ENCODE results near the gene ZNG1B.
"Not testable (repeated sequence)": the region's sequence is repeated elsewhere in the genome, so short reads cannot be mapped to it uniquely, and the experiment has no call there.

The ZNG1B gene

DNA sequence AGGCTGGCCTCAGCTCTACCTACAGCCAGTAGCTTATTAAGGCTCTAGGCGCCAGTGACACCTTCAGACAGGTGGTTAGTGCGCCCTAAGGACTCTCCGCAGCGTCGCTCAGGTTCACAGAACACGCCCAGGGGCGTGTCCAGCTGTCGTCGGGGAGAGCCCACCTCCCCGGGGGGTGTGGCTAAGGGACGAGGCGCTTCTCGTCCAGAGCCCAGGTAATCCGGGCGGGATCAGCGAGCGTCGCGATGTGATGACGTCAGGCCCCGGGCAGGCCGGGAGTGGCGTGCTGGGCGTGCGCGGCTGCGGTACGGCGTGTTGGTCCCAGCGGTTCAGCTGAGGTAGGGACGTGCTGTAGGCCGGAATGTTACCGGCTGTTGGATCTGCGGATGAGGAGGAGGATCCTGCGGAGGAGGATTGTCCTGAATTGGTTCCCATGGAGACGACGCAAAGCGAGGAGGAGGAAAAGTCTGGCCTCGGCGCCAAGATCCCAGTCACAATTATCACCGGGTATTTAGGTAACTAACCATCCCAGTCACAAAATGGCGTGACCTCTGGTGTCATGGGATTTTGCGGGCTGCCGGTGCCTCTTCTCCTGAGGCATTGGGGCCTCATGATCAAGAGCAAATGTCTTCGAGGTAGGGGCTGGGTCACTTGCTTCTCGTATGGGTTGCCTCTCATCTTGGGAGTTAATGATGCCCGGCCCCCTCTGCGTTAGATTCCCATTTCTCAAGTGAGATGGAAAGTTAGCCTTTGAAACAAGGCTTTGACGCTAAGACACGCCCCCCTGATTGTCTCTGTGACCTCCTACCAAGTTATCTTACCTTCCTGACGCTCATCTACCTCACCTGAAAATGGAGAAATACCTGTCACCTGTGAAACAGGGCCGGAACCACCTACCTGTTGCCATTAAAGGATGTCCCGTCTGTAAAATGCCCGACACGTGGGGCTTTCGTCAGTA lies at the start of gene ZNG1B:
TSS of gene ZNG1B (plus strand) at position 184 of the 958 bp plus-strand sequence. CDS start at position 362, 178 bp downstream.
- peak; percentile 72 to 77 for DNase-seq

GRCh38 chr2:113390124-113390849 lies 47.2 kb upstream of the ZNG1B start:
- DNase-seq, result peak; percentile 41 to 59

DNA sequence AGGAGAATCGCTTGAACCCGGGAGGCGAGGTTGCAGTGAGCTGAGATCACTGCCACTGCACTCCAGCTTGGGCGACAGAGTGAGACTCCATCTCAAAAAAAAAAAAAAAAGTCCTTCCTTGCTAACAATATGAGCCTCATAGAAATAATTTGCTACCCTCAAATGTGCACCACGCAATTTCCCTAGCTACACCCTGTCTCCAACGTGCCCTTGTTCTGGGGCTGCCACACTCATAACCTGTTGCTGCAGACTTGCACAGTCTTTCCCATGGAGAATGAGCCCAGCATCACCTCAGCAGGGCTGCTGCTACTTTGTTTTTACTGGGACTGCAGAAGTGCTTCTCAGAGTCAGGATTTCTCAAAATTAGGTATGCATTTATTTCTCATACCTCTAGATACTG lies 46.4 kb upstream of the ZNG1B start:
- DNase-seq, result no peak

DNA sequence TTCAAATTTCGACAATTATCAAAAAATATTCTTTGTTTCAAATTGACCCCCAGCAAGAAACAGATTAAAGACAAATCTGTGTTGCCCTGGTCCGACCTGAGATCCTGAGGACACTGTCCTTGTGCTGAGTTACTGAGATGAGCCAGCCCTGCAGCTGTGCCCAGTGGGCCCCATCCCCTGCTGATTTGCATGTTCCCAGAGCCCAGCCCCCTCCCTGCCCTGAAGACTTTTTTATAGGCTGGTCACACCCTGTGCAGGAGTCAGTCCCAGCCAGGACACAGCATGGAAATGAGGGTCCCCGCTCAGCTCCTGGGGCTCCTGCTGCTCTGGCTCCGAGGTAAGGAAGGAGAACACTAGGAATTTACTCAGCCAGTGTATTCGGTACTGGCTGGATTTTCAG lies 31.4 kb upstream of the ZNG1B start:
- DNase-seq, result no peak

- no peak for DNase-seq
These were observed 29.9 kb upstream of the ZNG1B start for GRCh38 chr2:113407446-113408099.

- not testable (repeated sequence) for DNase-seq
These were observed 25.7 kb upstream of the ZNG1B start for GRCh38 chr2:113411725-113412352.

DNA sequence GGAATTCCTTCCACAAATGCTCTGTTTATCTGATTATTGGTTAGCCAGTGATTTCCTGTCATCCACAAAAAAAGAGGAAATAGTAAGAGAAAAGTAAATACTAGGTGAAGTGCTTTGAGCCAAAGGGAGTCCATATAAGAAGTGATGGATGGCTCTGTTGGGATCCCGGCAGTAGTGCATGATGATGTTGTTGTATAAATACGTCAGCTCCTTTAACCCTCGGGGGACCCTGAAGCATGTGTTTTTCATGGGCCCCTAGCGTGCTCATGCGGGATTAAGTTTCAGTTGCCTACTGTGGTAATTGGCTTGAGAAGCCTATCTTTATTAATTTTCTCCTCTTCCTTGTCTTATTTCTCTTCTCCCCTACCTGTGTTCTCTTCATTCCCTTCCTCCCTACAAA lies 24.7 kb upstream of the ZNG1B start:
- not testable (repeated sequence) for DNase-seq

- not testable (repeated sequence) for DNase-seq
These were observed 5.7 kb upstream of the ZNG1B start for GRCh38 chr2:113431773-113432172.

DNA sequence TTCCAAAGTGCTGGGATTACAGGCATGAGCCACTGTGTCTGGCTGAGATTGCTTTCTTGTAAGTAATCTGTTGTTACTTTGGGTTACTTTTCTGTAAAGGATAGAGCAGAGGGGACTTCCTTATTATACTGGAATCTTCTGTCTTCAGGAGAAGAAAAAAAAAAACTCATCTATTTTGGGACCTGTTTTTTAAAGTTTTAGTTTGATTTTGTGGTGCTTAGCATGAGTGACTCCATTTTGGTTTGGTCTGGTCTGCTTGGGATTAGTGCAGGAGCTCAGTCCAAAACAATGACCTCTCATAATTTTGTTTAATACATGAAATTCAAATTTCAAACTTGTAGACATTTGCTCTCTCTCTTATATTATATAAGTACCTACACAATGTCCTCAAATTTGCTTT lies 4.0 kb upstream of the ZNG1B start:
- not testable (repeated sequence) for DNase-seq

DNA sequence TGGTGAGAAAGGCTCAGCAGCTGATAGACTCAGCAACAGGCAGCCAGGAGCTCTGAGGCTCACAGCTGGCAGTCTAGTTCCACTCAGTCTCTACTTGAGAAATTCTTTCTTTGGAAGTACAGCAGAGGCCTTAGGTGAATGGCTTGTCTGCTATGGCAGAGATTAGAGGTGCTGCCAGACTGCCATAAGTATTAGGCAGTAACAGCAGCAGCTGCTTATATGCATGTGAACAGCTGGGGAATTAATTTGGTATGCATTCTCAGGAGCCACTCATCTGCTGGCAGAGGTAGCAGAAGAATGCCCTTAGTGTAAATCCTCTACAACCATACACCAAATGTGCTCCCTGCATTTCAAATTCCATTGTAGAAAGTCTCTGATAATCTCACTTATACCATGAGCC lies 28.3 kb downstream of the ZNG1B start:
- not testable (repeated sequence) for DNase-seq

- not testable (repeated sequence) for DNase-seq
These were observed 39.3 kb downstream of the ZNG1B start for GRCh38 chr2:113476688-113477368.

DNA sequence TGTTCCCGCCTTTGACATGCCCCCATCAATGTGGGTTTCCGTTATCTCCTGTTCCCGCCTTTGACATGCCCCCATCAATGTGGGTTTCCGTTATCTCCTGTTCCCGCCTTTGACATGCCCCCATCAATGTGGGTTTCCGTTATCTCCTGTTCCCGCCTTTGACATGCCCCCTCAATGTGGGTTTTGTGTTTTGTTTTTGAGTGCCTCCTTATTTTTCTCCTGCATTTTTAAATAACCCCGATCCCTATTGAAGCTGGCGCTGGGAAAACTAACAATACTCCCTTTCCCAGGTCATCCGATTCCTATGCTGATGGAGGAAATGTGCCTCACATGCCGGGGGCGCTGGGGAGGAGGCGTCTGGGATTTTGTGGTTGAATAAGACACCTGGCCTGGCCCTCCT lies 59.0 kb downstream of the ZNG1B start:
- not testable (repeated sequence) for DNase-seq

- DNase-seq, result not testable (repeated sequence)
These were observed 60.9 kb downstream of the ZNG1B start, which contains the start of gene FOXD4L1 for GRCh38 chr2:113498365-113498764. Gene FOXD4L1, plus strand, starts transcription at chr2:113498665. Its CDS starts 592 bp downstream, at chr2:113499257.

GRCh38 chr2:113499019-113499885 lies 61.8 kb downstream of the ZNG1B start:
- not testable (repeated sequence) for DNase-seq

DNA sequence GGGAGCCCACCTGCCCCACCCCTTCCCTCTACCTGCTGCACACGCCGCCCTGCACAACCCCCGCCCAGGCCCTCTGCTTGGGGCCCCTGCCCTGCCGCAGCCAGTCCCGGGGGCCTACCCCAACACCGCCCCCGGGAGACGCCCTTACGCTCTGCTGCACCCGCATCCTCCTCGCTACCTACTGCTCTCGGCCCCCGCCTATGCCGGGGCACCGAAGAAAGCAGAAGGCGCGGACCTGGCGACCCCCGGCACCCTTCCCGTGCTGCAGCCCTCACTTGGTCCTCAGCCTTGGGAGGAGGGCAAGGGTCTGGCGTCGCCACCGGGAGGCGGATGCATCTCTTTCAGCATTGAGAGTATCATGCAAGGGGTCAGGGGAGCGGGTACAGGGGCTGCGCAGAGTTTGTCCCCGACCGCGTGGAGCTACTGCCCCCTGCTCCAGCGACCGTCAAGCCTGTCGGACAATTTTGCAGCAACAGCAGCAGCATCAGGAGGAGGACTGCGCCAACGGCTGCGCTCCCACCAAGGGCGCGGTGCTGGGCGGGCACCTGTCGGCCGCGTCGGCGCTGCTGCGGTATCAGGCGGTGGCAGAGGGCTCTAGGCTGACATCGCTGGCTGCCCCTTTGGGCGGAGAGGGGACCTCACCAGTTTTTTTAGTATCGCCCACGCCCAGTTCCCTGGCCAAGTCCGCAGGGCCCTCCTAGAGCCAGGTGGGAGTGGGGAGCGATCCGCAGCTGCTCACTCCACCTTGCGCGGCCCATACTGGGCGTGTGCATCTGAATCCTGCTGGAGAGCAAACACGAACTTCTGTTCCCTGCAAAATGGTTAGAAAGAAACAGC lies 62.6 kb downstream of the ZNG1B start:
- DNase-seq, result not testable (repeated sequence)

DNA sequence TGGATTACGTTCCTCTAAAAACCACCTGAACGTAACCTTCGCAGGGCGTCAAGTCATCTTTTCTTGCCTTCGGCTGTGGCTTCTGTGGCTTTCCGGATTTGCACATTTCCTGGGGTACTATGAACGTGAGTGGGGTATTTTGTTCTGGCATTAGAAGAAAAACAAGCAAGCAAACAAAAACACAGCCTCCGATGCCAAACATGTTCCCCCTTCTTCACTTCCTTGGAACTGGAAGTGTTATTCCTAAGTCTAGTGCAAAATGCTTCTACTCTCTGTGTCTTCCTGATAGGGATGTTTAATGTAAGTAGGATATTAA lies 63.2 kb downstream of the ZNG1B start:
- DNase-seq, result not testable (repeated sequence)

GRCh38 chr2:113502216-113503093 lies 65.0 kb downstream of the ZNG1B start:
- DNase-seq, result not testable (repeated sequence)

DNA sequence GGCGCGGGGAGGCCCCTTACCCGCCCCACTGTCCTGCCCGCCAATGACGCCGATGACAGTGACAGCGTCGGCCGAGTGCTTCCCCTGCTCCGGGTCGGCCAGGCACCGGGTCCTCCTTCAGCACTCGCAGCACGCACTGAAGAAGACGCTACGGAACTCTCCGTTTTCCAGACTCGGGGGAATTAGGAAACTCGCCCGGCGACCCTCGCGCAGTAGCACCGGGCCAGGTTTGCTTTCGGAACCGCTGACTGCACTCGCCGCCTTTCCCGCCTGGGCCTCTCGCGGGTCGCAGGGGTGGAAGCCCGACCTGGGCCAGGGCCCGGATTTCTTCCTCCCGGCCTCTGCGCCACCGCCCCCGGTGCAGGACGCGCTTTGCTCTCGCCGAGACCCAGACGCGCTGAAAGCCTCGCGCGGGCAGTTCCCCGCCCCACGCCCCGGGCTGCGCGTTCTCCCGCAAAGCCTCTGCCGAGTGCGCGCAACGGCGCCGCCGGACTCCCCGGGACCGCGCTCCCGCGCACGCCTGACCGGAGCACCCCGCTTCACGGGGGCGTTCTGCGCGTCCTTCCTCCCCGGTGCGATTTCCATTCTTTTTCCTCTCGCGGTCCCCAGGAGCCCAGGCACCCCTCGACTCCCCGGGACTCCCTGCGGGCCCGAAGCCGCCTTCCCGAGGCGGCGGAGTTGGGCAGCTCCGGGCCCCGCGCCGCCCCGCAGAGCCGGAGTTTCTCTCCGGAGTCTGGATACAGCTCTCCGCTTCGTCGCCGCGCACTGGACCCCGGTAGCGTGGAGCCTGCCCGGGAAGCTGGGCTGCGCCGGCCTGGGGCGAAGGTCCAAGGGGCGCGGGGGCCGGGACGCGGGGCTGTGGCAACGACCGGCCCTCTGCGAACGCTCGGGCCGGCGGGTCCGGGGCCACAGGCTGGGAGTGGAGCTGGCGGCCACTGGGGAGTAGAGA lies 65.9 kb downstream of the ZNG1B start:
- peak; percentile 50 to 58 for DNase-seq

Measured in activated CD4-positive, alpha-beta T cell treated with anti-CD3 and anti-CD28 coated beads, Interleukin-2, amount 50 U/mL, for 48 hours (primary cell).